ENCODE measurements around the gene DHRS4L2.
A peak's percentile ranks its signal among the peaks of the same experiment; 100 is the strongest.
"Not testable (repeated sequence)": the region's sequence is repeated elsewhere in the genome, so short reads cannot be mapped to it uniquely, and the experiment has no call there.

Gene DHRS4L2

DNA sequence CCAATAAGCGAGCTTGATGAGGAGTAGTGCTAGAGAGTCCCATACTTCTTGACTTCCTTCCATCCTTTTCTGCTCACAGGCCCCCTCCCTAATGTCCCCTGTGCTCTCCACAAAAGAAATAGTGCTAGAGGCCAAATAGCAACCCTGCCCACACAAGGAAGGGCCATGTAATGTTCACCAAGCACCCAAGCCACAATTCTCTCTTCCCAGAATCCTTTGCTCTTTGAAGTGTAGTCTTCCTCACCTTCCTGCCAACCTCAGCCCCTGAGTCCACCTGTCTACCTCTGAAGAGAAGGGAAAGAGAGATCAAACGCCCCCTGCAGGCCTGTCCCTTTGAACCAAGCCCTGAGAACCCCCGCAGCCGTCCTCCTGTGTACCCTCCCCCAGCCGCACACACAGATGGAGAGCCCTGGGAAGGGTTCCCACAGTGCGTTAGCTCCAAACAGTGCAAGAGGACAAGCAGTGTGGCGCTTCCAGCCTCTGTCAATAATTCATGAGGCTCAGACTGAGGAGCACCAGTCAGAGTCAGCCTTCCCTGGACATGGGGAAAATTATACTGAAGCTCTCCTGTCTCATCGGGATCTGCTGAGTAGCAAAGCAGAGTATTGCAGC, 37.0 kb upstream of the DHRS4L2 start:
- no peak for TF ChIP-seq CTCF (IDR thresholded peaks at IDR 0.05; ENCODE audit: control extremely low read depth, extremely low read depth, low read depth, missing control alignments)
- POLR2A ChIA-PET: no interaction called here
- no peak for DNase-seq (ENCODE audit: extremely low spot score)
- CTCF ChIA-PET: interaction anchor here (1.2 to 4.3 kb wide), 4 partner anchors 16 to 363 kb away, joined by 3 to 28 read pairs (median 4); no protein-coding TSS in a partner anchor

DNA sequence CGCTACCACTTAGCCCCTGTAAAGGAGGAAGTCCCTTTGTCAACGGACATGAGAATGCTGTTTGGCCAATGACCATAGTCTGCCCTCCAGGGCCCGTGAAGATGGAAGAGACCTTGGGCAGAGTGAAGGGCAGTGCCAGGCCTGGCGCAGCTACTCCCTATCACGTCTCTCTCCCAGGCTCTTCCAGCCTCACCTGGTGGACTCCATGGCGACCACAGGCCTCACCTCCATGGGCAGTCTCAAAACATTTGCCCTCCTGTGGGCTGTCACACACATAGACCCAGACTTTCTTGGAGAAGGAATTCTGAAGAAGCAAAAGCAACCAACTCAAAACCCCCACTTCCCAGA, 35.6 kb upstream of the DHRS4L2 start:
- CTCF ChIA-PET: interaction anchor here (0.7 to 4.3 kb wide), 11 partner anchors 11 to 391 kb away, joined by 3 to 28 read pairs (median 5); partner anchors contain the start of genes DCAF11 and NRL
- POLR2A ChIA-PET; DNase-seq (ENCODE audit: extremely low spot score): not testable (repeated sequence)

GRCh38 chr14:23953464-23954278, 35.1 kb upstream of the DHRS4L2 start, which contains the start of gene DHRS4:
Gene DHRS4, plus strand, starts transcription at chr14:23953770. Its CDS starts 19 bp downstream, at chr14:23953789.
- ChIA-PET POLR2A (no interaction called here), CTCF (interaction anchor here (0.7 to 4.3 kb wide), 13 partner anchors 12 to 392 kb away, joined by 3 to 28 read pairs (median 5); partner anchors contain the start of genes DCAF11 and NRL)
- DNase-seq (ENCODE audit: extremely low spot score): peak; percentile 86
- peak; percentile 91 for TF ChIP-seq CTCF (IDR thresholded peaks at IDR 0.05; ENCODE audit: control extremely low read depth, extremely low read depth, low read depth, missing control alignments)

- DNase-seq (ENCODE audit: extremely low spot score); POLR2A ChIA-PET: not testable (repeated sequence)
- CTCF ChIA-PET: interaction anchor here (0.6 to 4.3 kb wide), 10 partner anchors 13 to 371 kb away, joined by 3 to 28 read pairs (median 4); partner anchors contain the start of genes DCAF11 and NRL
These were observed 34.5 kb upstream of the DHRS4L2 start for GRCh38 chr14:23954279-23954614.

DNA sequence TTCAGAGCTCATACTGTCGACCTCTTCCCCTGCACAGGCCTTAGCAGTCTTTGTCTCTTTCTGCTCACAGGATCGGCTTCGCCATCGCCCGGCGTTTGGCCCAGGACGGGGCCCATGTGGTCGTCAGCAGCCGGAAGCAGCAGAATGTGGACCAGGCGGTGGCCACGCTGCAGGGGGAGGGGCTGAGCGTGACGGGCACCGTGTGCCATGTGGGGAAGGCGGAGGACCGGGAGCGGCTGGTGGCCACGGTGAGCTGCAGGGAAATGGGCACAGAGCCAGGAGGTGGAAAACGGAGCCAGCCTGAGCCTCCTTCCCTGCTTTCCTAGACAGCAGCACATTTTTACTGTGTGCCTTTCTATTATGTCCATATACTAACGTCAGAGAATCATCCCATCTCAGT, 33.8 kb upstream of the DHRS4L2 start:
- POLR2A ChIA-PET; DNase-seq (ENCODE audit: extremely low spot score): not testable (repeated sequence)
- CTCF ChIA-PET: interaction anchor here (0.6 to 4.3 kb wide), 9 partner anchors 14 to 371 kb away, joined by 3 to 28 read pairs (median 4); partner anchors contain the start of genes DCAF11 and NRL

GRCh38 chr14:23955811-23956210, 32.9 kb upstream of the DHRS4L2 start:
- CTCF ChIA-PET: interaction anchor here (1.1 to 4.3 kb wide), 4 partner anchors 25 to 367 kb away, joined by 3 to 28 read pairs (median 4); no protein-coding TSS in a partner anchor
- POLR2A ChIA-PET: not testable (repeated sequence)

GRCh38 chr14:23957913-23958569, 30.7 kb upstream of the DHRS4L2 start:
- POLR2A ChIA-PET; DNase-seq (ENCODE audit: extremely low spot score); CTCF ChIA-PET: not testable (repeated sequence)

More at GRCh38 chr14:23955811-23956210, 32.9 kb upstream of the DHRS4L2 start:
- not testable (repeated sequence) for DNase-seq (ENCODE audit: extremely low spot score)

DNA sequence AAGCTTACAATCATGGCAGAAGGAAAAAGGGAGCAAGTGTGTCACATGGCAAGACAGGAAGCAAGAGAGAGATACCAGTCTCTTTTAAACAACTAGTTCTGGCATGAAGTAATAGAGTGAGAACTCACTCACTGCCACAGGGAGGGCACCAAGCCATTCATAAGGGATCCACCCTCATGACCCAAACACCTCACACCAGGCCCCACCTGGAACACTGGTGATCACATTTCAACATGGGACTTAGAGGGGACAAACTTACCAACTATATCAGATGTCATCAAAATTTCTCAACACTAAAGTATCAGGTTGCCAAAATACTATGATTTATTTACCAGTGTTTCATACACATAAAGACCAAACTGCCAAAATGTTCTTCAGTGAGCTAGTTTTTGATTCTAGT, 27.8 kb upstream of the DHRS4L2 start:
- POLR2A ChIA-PET; DNase-seq (ENCODE audit: extremely low spot score); CTCF ChIA-PET: not testable (repeated sequence)

- POLR2A ChIA-PET; CTCF ChIA-PET; DNase-seq (ENCODE audit: extremely low spot score): not testable (repeated sequence)
These were observed 27.0 kb upstream of the DHRS4L2 start for GRCh38 chr14:23961704-23962103.

- CTCF ChIA-PET; POLR2A ChIA-PET; DNase-seq (ENCODE audit: extremely low spot score): not testable (repeated sequence)
These were observed 19.6 kb upstream of the DHRS4L2 start for GRCh38 chr14:23969130-23969480.

GRCh38 chr14:23969481-23970282, 19.0 kb upstream of the DHRS4L2 start:
- DNase-seq (ENCODE audit: extremely low spot score); CTCF ChIA-PET; POLR2A ChIA-PET: not testable (repeated sequence)

GRCh38 chr14:23970283-23970659, 18.5 kb upstream of the DHRS4L2 start:
- CTCF ChIA-PET; POLR2A ChIA-PET; DNase-seq (ENCODE audit: extremely low spot score): not testable (repeated sequence)

GRCh38 chr14:23973178-23973577, 15.6 kb upstream of the DHRS4L2 start:
- POLR2A ChIA-PET; CTCF ChIA-PET; DNase-seq (ENCODE audit: extremely low spot score): not testable (repeated sequence)

DNA sequence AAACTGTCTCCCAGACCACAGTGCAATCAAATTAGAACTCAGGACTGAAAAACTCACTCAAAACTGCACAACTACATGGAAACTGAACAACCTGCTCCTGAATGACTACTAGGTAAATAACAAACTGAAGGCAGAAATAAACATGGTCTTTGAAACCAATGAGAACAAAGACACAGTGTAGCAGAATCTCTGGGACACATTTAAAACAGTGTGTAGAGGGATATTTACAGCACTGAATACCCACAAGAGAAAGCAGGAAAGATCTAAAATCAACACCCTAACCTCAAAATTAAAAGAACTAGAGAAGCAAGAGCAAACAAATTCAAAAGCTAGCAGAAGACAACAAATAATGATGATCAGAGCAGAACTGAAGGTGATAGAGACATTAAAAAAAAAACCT, 14.7 kb upstream of the DHRS4L2 start:
- POLR2A ChIA-PET; DNase-seq (ENCODE audit: extremely low spot score): not testable (repeated sequence)
- CTCF ChIA-PET: interaction anchor here (0.9 to 1.2 kb wide), 3 partner anchors 41 to 135 kb away, joined by 3 to 4 read pairs (median 3); no protein-coding TSS in a partner anchor

DNA sequence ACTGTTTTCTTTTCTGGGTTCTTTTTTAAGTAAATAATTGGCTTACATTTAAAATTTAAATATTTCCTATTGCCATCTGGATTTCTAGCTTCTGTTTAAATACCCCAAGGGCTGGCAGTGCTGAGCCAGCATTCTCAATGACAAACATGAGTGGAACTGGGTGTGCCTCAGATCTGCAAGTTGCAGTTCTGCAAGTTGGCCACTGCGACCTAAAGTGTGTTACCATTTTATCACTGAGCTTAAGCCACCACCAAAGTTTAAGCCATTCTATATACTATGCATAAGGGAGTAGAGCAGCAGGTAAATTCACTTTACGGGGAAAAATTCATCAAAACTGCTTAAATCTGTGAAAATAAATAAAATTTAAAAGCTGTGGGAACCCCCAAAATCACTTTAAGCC, 11.5 kb upstream of the DHRS4L2 start:
- CTCF ChIA-PET; DNase-seq (ENCODE audit: extremely low spot score); POLR2A ChIA-PET: not testable (repeated sequence)

All from GM10248 (cell line).